PC-3 (cell line): Measurements from ENCODE around the gene KIF7. TPM values are rescaled to one million over a fixed set of nuclear protein-coding genes. Genes with fewer than 3 reads are reported as not detected.

Experiments used
- ATAC-seq: fragments of 200-7000 bp; cut with Tn5 transposase; 2 replicates; pipeline ENCODE4 v1.9.1; 2020; ENCODE audit warnings: mild to moderate bottlenecking, moderate library complexity
- BruUV-seq: library from RNA; stranded (reverse); fragments of 400-500 nt; replicated peaks from 2 replicates; lab custom pipeline; 2021; lab: Mats Ljungman, UMichigan
- CTCF ChIA-PET: fragments of 300-600 bp; sonication (Branson Sonifier 250); formaldehyde crosslinking; loops from one replicate; lab custom pipeline; 2022; ENCODE audit warnings: antibody characterized with exemption; lab: Charles Lee
- POLR2A ChIA-PET: fragments of 300-600 bp; sonication (Branson Sonifier 250); formaldehyde crosslinking; loops from one replicate; lab custom pipeline; 2022; ENCODE audit warnings: antibody characterized with exemption; ENCODE audit not compliant: unreplicated experiment; lab: Charles Lee
- DNase-seq: peaks from one replicate; pipeline ENCODE4 v3.0.0-alpha.2; 2015
- H2AFZ ChIP-seq: fragments of 300-600 bp; sonication (generic); 2 replicates; pipeline ENCODE4 v1.6.0; 2016; ENCODE audit warnings: antibody characterized with exemption, low read length
- H3F3A ChIP-seq: fragments of 300-600 bp; sonication (generic); one replicate; pipeline ENCODE4 v1.6.0; 2017; ENCODE audit warnings: antibody characterized with exemption, low read length, control low read depth, mild to moderate bottlenecking; ENCODE audit not compliant: unreplicated experiment
- H3K27ac ChIP-seq: fragments of 300-600 bp; sonication (generic); 2 replicates; pipeline ENCODE4 v1.5.1; 2016; ENCODE audit warnings: mild to moderate bottlenecking, low read length
- H3K27me3 ChIP-seq: fragments of 300-600 bp; sonication (generic); 2 replicates; pipeline ENCODE4 v1.6.1; 2016; ENCODE audit warnings: low read length, mixed read lengths
- H3K36me3 ChIP-seq: fragments of 300-600 bp; sonication (generic); 2 replicates; pipeline ENCODE4 v1.6.1; 2016; ENCODE audit warnings: low read depth, mixed run types, low read length, mixed read lengths
- H3K4me1 ChIP-seq: fragments of 300-600 bp; sonication (generic); 2 replicates; pipeline ENCODE4 v1.5.1; 2016; ENCODE audit warnings: low read length; ENCODE audit not compliant: insufficient read depth
- H3K4me2 ChIP-seq: fragments of 300-600 bp; sonication (generic); 2 replicates; pipeline ENCODE4 v1.6.0; 2016; ENCODE audit warnings: low read length
- H3K4me3 ChIP-seq: fragments of 300-600 bp; sonication (generic); 2 replicates; pipeline ENCODE4 v1.5.1; 2016; ENCODE audit warnings: mild to moderate bottlenecking, low read length, mixed read lengths
- H3K79me2 ChIP-seq: fragments of 300-600 bp; sonication (generic); 2 replicates; pipeline ENCODE4 v1.6.1; 2017; ENCODE audit warnings: low read length, mixed read lengths
- H3K9ac ChIP-seq: fragments of 300-600 bp; sonication (generic); 2 replicates; pipeline ENCODE4 v1.6.0; 2016; ENCODE audit warnings: mild to moderate bottlenecking, low read length
- H3K9me2 ChIP-seq: fragments of 300-600 bp; sonication (generic); replicated peaks from 2 replicates; pipeline ENCODE4 v1.6.1; 2016; ENCODE audit warnings: mixed run types, low read length, mixed read lengths
- H3K9me3 ChIP-seq: fragments of 300-600 bp; sonication (generic); 2 replicates; pipeline ENCODE4 v1.6.1; 2016; ENCODE audit warnings: low read length, mixed read lengths
- H4K20me1 ChIP-seq: fragments of 300-600 bp; sonication (generic); 2 replicates; pipeline ENCODE4 v1.6.1; 2016; ENCODE audit warnings: low read length, mixed read lengths
- EZH2 ChIP-seq: fragments of 300-600 bp; sonication (generic); IDR thresholded peaks from one replicate; pipeline ENCODE4 v1.6.1; 2017; ENCODE audit warnings: antibody characterized with exemption, mild to moderate bottlenecking, low read length; ENCODE audit not compliant: unreplicated experiment
- EZH2phosphoT487 ChIP-seq: fragments of 300-600 bp; sonication (generic); IDR thresholded peaks from 2 replicates; pipeline ENCODE4 v1.6.1; 2018; ENCODE audit warnings: mild to moderate bottlenecking, antibody characterized with exemption, low read length, borderline replicate concordance
- intact Hi-C: fragments of 100-400 bp; cut with micrococcal nuclease; formaldehyde crosslinking; loops from 2 replicates; pipeline ENCODE4 v1.9.0; 2023
- total RNA-seq: library from RNA; depleted of rRNA; stranded (reverse); fragments of >200 nt; gene quantifications from 2 replicates; pipeline ENCODE4 v1.2.3, GENCODE V29; 2014
- TF ChIP-seq, protein P1 (sequence below): fragments of 300-600 bp; sonication (generic); conservative IDR thresholded peaks from 2 replicates; pipeline ENCODE4 v1.5.1; 2017; ENCODE audit warnings: antibody characterized with exemption, low read depth, mild to moderate bottlenecking, low read length

Gene KIF7
- total RNA-seq, 1 experiment from 2014 or later, result 18.8 TPM

GRCh38 chr15:89599021-89599420 lies 56.2 kb downstream of the KIF7 start:
- Histone ChIP-seq H3K79me2 (peaks cover 11% of the 10 kb centered on the region; the same call in 1 of the 2 replicates), H3K4me1 (no peaks in the 10 kb centered on the region), H3K4me2 (no peak overlapping the region), H3K9me3 (no peaks in the 10 kb centered on the region), H2AFZ (no peak overlapping the region), H3K4me3 (no peak overlapping the region), H3F3A (no peaks in the 10 kb centered on the region), H3K9me2 (no peaks in the 10 kb centered on the region), H3K27me3 (no peaks in the 10 kb centered on the region), H3K36me3 (peaks cover 66% of the 10 kb centered on the region), H3K27ac (no peak overlapping the region), H4K20me1 (no peaks in the 10 kb centered on the region), H3K9ac (no peak overlapping the region)
- TF ChIP-seq, protein P1, sequence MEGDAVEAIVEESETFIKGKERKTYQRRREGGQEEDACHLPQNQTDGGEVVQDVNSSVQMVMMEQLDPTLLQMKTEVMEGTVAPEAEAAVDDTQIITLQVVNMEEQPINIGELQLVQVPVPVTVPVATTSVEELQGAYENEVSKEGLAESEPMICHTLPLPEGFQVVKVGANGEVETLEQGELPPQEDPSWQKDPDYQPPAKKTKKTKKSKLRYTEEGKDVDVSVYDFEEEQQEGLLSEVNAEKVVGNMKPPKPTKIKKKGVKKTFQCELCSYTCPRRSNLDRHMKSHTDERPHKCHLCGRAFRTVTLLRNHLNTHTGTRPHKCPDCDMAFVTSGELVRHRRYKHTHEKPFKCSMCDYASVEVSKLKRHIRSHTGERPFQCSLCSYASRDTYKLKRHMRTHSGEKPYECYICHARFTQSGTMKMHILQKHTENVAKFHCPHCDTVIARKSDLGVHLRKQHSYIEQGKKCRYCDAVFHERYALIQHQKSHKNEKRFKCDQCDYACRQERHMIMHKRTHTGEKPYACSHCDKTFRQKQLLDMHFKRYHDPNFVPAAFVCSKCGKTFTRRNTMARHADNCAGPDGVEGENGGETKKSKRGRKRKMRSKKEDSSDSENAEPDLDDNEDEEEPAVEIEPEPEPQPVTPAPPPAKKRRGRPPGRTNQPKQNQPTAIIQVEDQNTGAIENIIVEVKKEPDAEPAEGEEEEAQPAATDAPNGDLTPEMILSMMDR, result no peak
- no peak for TF ChIP-seq EZH2
- TF ChIP-seq EZH2phosphoT487, result no peak
- intact Hi-C loops, result no loop called here
- BruUV-seq, result no TSS peak
- CTCF ChIA-PET, result no interaction called here
- POLR2A ChIA-PET, result no interaction called here
- ATAC-seq (no peak), DNase-seq (no peak)

- H3K79me2 ChIP-seq, result peaks cover 34% of the 10 kb centered on the region; the same call in 1 of the 2 replicates
- H3K36me3 ChIP-seq, result peaks cover 69% of the 10 kb centered on the region
- CTCF ChIA-PET, result no interaction called here
Observed at GRCh38 chr15:89593018-89593417, 62.2 kb downstream of the KIF7 start.

GRCh38 chr15:89591834-89592233 lies 63.4 kb downstream of the KIF7 start:
- TF ChIP-seq, protein P1, result no peak
- TF ChIP-seq EZH2phosphoT487, result no peak
- no peak for TF ChIP-seq EZH2
- H3K9me2 ChIP-seq, result no peaks in the 10 kb centered on the region
- POLR2A ChIA-PET, result no interaction called here

More at GRCh38 chr15:89593018-89593417, 62.2 kb downstream of the KIF7 start:
- Histone ChIP-seq H3K4me1 (no peaks in the 10 kb centered on the region), H3K27me3 (no peaks in the 10 kb centered on the region), H2AFZ (no peak overlapping the region), H3K4me3 (no peak overlapping the region), H3K9me3 (no peaks in the 10 kb centered on the region), H3K9ac (no peak overlapping the region), H3K4me2 (no peak overlapping the region), H3F3A (no peaks in the 10 kb centered on the region), H3K9me2 (no peaks in the 10 kb centered on the region), H4K20me1 (no peaks in the 10 kb centered on the region), H3K27ac (no peak overlapping the region)
- TF ChIP-seq EZH2, result no peak
- no peak for TF ChIP-seq EZH2phosphoT487
- TF ChIP-seq, protein P1, result no peak
- POLR2A ChIA-PET, result no interaction called here
- intact Hi-C loops, result no loop called here
- no peak for ATAC-seq
- no peak for DNase-seq
- no TSS peak for BruUV-seq

More at GRCh38 chr15:89591834-89592233, 63.4 kb downstream of the KIF7 start:
- Histone ChIP-seq H3K4me1 (peaks cover 10% of the 10 kb centered on the region), H3K9ac (no peak overlapping the region), H3K27ac (no peak overlapping the region), H3K4me2 (no peak overlapping the region), H4K20me1 (no peaks in the 10 kb centered on the region), H3K36me3 (peaks cover 77% of the 10 kb centered on the region), H3F3A (no peaks in the 10 kb centered on the region), H3K4me3 (no peak overlapping the region), H3K27me3 (no peaks in the 10 kb centered on the region), H3K9me3 (no peaks in the 10 kb centered on the region), H3K79me2 (peaks cover 42% of the 10 kb centered on the region), H2AFZ (no peak overlapping the region)
- CTCF ChIA-PET, result no interaction called here
- DNase-seq, result no peak
- no TSS peak for BruUV-seq
- no peak for ATAC-seq
- intact Hi-C loops, result no loop called here
